ENCODE results near the gene TPRKB.
A peak's percentile ranks its signal among the peaks of the same experiment; 100 is the strongest.
"Not testable (repeated sequence)": the region's sequence is repeated elsewhere in the genome, so short reads cannot be mapped to it uniquely, and the experiment has no call there.

The TPRKB gene

GRCh38 chr2:73736855-73737779 is at the start of gene TPRKB:
TPRKB (minus strand) TSS chr2:73737345; CDS start chr2:73734569, 2,776 bp downstream.
- Histone ChIP-seq H3K27ac (ENCODE audit: low read depth, low read length) (peak within 1 kb of the TSS; percentile 59), H3K27me3 (ENCODE audit: control insufficient read depth, insufficient read depth, low read length) (no peaks in the 10 kb centered on the region), H3K36me3 (ENCODE audit: control insufficient read depth, insufficient read depth, low read length) (peaks cover 2% of the 10 kb centered on the region), H3K9ac (ENCODE audit: low read length) (peak within 1 kb of the TSS; percentile 70), H3K4me1 (ENCODE audit: control insufficient read depth, insufficient read depth, low read length) (peaks cover 5% of the 10 kb centered on the region), H3K4me3 (ENCODE audit: low read length) (peak within 1 kb of the TSS; percentile 96)

- not testable (repeated sequence) for H3K36me3 ChIP-seq (ENCODE audit: control insufficient read depth, insufficient read depth, low read length); H3K27ac ChIP-seq (ENCODE audit: low read depth, low read length); H3K4me3 ChIP-seq (ENCODE audit: low read length); H3K9ac ChIP-seq (ENCODE audit: low read length); H3K27me3 ChIP-seq (ENCODE audit: control insufficient read depth, insufficient read depth, low read length); H3K4me1 ChIP-seq (ENCODE audit: control insufficient read depth, insufficient read depth, low read length)
These were observed 46.7 kb upstream of the TPRKB start, which contains the start of gene C2orf78 for GRCh38 chr2:73783883-73784282. C2orf78 (plus strand) TSS chr2:73784183; CDS start chr2:73784310, 127 bp downstream.

- not testable (repeated sequence) for H3K4me3 ChIP-seq (ENCODE audit: low read length); H3K4me1 ChIP-seq (ENCODE audit: control insufficient read depth, insufficient read depth, low read length); H3K27me3 ChIP-seq (ENCODE audit: control insufficient read depth, insufficient read depth, low read length); H3K27ac ChIP-seq (ENCODE audit: low read depth, low read length); H3K9ac ChIP-seq (ENCODE audit: low read length); H3K36me3 ChIP-seq (ENCODE audit: control insufficient read depth, insufficient read depth, low read length)
These were observed 46.3 kb upstream of the TPRKB start for GRCh38 chr2:73783402-73783801.

GRCh38 chr2:73780237-73780582 is 43.1 kb upstream of the TPRKB start:
- peak overlapping the region; percentile 93 for H3K4me3 ChIP-seq (ENCODE audit: low read length)
- H3K4me1 ChIP-seq (ENCODE audit: control insufficient read depth, insufficient read depth, low read length), result peaks cover 3% of the 10 kb centered on the region
- peak overlapping the region; percentile 23 for H3K27ac ChIP-seq (ENCODE audit: low read depth, low read length)
- no peaks in the 10 kb centered on the region for H3K36me3 ChIP-seq (ENCODE audit: control insufficient read depth, insufficient read depth, low read length)
- H3K27me3 ChIP-seq (ENCODE audit: control insufficient read depth, insufficient read depth, low read length), result no peaks in the 10 kb centered on the region
- H3K9ac ChIP-seq (ENCODE audit: low read length), result no peak overlapping the region

- peak within 1 kb of the TSS; percentile 82 for H3K27ac ChIP-seq (ENCODE audit: low read depth, low read length)
- peaks cover 3% of the 10 kb centered on the region for H3K4me1 ChIP-seq (ENCODE audit: control insufficient read depth, insufficient read depth, low read length)
- peak within 1 kb of the TSS; percentile 89 for H3K9ac ChIP-seq (ENCODE audit: low read length)
- peaks cover 2% of the 10 kb centered on the region for H3K36me3 ChIP-seq (ENCODE audit: control insufficient read depth, insufficient read depth, low read length)
- H3K4me3 ChIP-seq (ENCODE audit: low read length), result peak within 1 kb of the TSS; percentile 93
- no peaks in the 10 kb centered on the region for H3K27me3 ChIP-seq (ENCODE audit: control insufficient read depth, insufficient read depth, low read length)
These were observed 42.5 kb upstream of the TPRKB start, which contains the start of gene DUSP11 for GRCh38 chr2:73779467-73780236. DUSP11 (minus strand) TSS chr2:73780103; CDS start chr2:73779974, 129 bp downstream.

GRCh38 chr2:73778867-73779466 is 41.8 kb upstream of the TPRKB start:
- H3K27me3 ChIP-seq (ENCODE audit: control insufficient read depth, insufficient read depth, low read length); H3K4me1 ChIP-seq (ENCODE audit: control insufficient read depth, insufficient read depth, low read length); H3K36me3 ChIP-seq (ENCODE audit: control insufficient read depth, insufficient read depth, low read length): not testable (repeated sequence)
- peak overlapping the region; percentile 93 for H3K4me3 ChIP-seq (ENCODE audit: low read length)
- H3K9ac ChIP-seq (ENCODE audit: low read length), result peak overlapping the region; percentile 89
- H3K27ac ChIP-seq (ENCODE audit: low read depth, low read length), result peak overlapping the region; percentile 82

GRCh38 chr2:73776869-73777519 is 39.8 kb upstream of the TPRKB start:
- no peaks in the 10 kb centered on the region for H3K27me3 ChIP-seq (ENCODE audit: control insufficient read depth, insufficient read depth, low read length)
- H3K27ac ChIP-seq (ENCODE audit: low read depth, low read length), result no peak overlapping the region
- H3K4me3 ChIP-seq (ENCODE audit: low read length), result no peak overlapping the region
- no peak overlapping the region for H3K9ac ChIP-seq (ENCODE audit: low read length)
- peaks cover 5% of the 10 kb centered on the region for H3K36me3 ChIP-seq (ENCODE audit: control insufficient read depth, insufficient read depth, low read length)
- peaks cover 3% of the 10 kb centered on the region for H3K4me1 ChIP-seq (ENCODE audit: control insufficient read depth, insufficient read depth, low read length)

- Histone ChIP-seq H3K4me3 (ENCODE audit: low read length) (no peak overlapping the region), H3K27ac (ENCODE audit: low read depth, low read length) (no peak overlapping the region), H3K36me3 (ENCODE audit: control insufficient read depth, insufficient read depth, low read length) (peaks cover 5% of the 10 kb centered on the region), H3K27me3 (ENCODE audit: control insufficient read depth, insufficient read depth, low read length) (no peaks in the 10 kb centered on the region), H3K9ac (ENCODE audit: low read length) (no peak overlapping the region), H3K4me1 (ENCODE audit: control insufficient read depth, insufficient read depth, low read length) (peaks cover 3% of the 10 kb centered on the region)
These were observed 39.2 kb upstream of the TPRKB start for GRCh38 chr2:73776381-73776780.

GRCh38 chr2:73772819-73773218 is 35.7 kb upstream of the TPRKB start:
- Histone ChIP-seq H3K27me3 (ENCODE audit: control insufficient read depth, insufficient read depth, low read length) (no peaks in the 10 kb centered on the region), H3K27ac (ENCODE audit: low read depth, low read length) (no peak overlapping the region), H3K4me3 (ENCODE audit: low read length) (no peak overlapping the region), H3K9ac (ENCODE audit: low read length) (no peak overlapping the region), H3K36me3 (ENCODE audit: control insufficient read depth, insufficient read depth, low read length) (peaks cover 9% of the 10 kb centered on the region), H3K4me1 (ENCODE audit: control insufficient read depth, insufficient read depth, low read length) (no peaks in the 10 kb centered on the region)

GRCh38 chr2:73770725-73771124 is 33.6 kb upstream of the TPRKB start:
- no peaks in the 10 kb centered on the region for H3K27me3 ChIP-seq (ENCODE audit: control insufficient read depth, insufficient read depth, low read length)

GRCh38 chr2:73766994-73767393 is 29.8 kb upstream of the TPRKB start:
- no peaks in the 10 kb centered on the region for H3K4me1 ChIP-seq (ENCODE audit: control insufficient read depth, insufficient read depth, low read length)
- H3K36me3 ChIP-seq (ENCODE audit: control insufficient read depth, insufficient read depth, low read length), result peaks cover 15% of the 10 kb centered on the region
- no peak overlapping the region for H3K4me3 ChIP-seq (ENCODE audit: low read length)
- no peaks in the 10 kb centered on the region for H3K27me3 ChIP-seq (ENCODE audit: control insufficient read depth, insufficient read depth, low read length)
- no peak overlapping the region for H3K9ac ChIP-seq (ENCODE audit: low read length)
- no peak overlapping the region for H3K27ac ChIP-seq (ENCODE audit: low read depth, low read length)

More at GRCh38 chr2:73770725-73771124, 33.6 kb upstream of the TPRKB start:
- peaks cover 13% of the 10 kb centered on the region for H3K36me3 ChIP-seq (ENCODE audit: control insufficient read depth, insufficient read depth, low read length)
- H3K9ac ChIP-seq (ENCODE audit: low read length), result no peak overlapping the region
- no peak overlapping the region for H3K4me3 ChIP-seq (ENCODE audit: low read length)
- H3K27ac ChIP-seq (ENCODE audit: low read depth, low read length), result no peak overlapping the region
- no peaks in the 10 kb centered on the region for H3K4me1 ChIP-seq (ENCODE audit: control insufficient read depth, insufficient read depth, low read length)

GRCh38 chr2:73766349-73766748 is 29.2 kb upstream of the TPRKB start:
- no peak overlapping the region for H3K9ac ChIP-seq (ENCODE audit: low read length)
- H3K27ac ChIP-seq (ENCODE audit: low read depth, low read length), result no peak overlapping the region
- no peak overlapping the region for H3K4me3 ChIP-seq (ENCODE audit: low read length)
- H3K27me3 ChIP-seq (ENCODE audit: control insufficient read depth, insufficient read depth, low read length), result no peaks in the 10 kb centered on the region
- peaks cover 16% of the 10 kb centered on the region for H3K36me3 ChIP-seq (ENCODE audit: control insufficient read depth, insufficient read depth, low read length)
- H3K4me1 ChIP-seq (ENCODE audit: control insufficient read depth, insufficient read depth, low read length), result no peaks in the 10 kb centered on the region
